Transverse colon (tissue), 4 donors: ENCODE measurements around the gene SPACA5. TPM values are rescaled to one million over a fixed set of nuclear protein-coding genes. Genes with fewer than 3 reads are reported as not detected.

Experiments
- DNase-seq: peaks from one replicate; pipeline ENCODE4 v3.0.0-alpha.2; 2019
- H3K27ac ChIP-seq, 4 donors: fragments of 200-600 bp; sonication (generic); 2 replicates each; pipeline ENCODE4 v1.5.1; 2016 to 2018; ENCODE audit warnings: inconsistent platforms in 4 of 4
- H3K27me3 ChIP-seq: fragments of 200-600 bp; sonication (generic); 2 replicates; pipeline ENCODE4 v1.5.1; 2017; ENCODE audit warnings: inconsistent platforms
- H3K36me3 ChIP-seq, 4 donors: fragments of 200-600 bp; sonication (generic); 2 replicates each; pipeline ENCODE4 v1.5.1; 2017 to 2019; ENCODE audit warnings: inconsistent platforms in 4 of 4
- H3K4me1 ChIP-seq, 4 donors: fragments of 200-600 bp; sonication (generic); 2 replicates each; pipeline ENCODE4 v1.5.1; 2017 to 2020; ENCODE audit warnings: inconsistent platforms in 4 of 4
- H3K4me3 ChIP-seq, 4 donors: fragments of 200-600 bp; sonication (generic); 1 replicate in 1 of 4; 2 replicates in 3 of 4; pipeline versions ENCODE4 v1.5.1 to v1.6.1; 2017 to 2019; ENCODE audit warnings: inconsistent platforms in 4 of 4
- H3K9me3 ChIP-seq, 2 donors: fragments of 200-600 bp; sonication (generic); 2 replicates each; pipeline ENCODE4 v1.5.1; 2017 to 2019; ENCODE audit warnings: inconsistent platforms in 2 of 2
- EP300 ChIP-seq: sonication (generic); formaldehyde crosslinking; IDR thresholded peaks from one replicate; pipeline ENCODE4 v1.6.1; 2017; ENCODE audit warnings: antibody characterized with exemption, low read depth
- POLR2A ChIP-seq: fragments of 450-650 bp; IDR thresholded peaks from one replicate; pipeline ENCODE4 v1.6.1; 2016; ENCODE audit warnings: antibody characterized with exemption, mild to moderate bottlenecking, moderate library complexity
- POLR2AphosphoS5 ChIP-seq, 3 donors: sonication (generic); formaldehyde crosslinking; IDR thresholded peaks; one replicate each; pipeline ENCODE4 v1.6.1; 2016; ENCODE audit warnings: antibody characterized with exemption in 3 of 3
- WGBS, 2 donors: methylation state at CpG; one replicate each; pipeline ENCODE4 v1.1.5; 2018; ENCODE audit warnings: low coverage in 1 of 2; 5-methylcytosine and 5-hydroxymethylcytosine counted together
- in situ Hi-C, 4 donors: fragments of 200-750 bp; cut with MboI; loops; one replicate each; pipeline versions ENCODE4 v1.15.0 to v1.15.1; 2017; ENCODE audit warnings: low sequenced_read_pairs in 3 of 4, low pct_ligation_motif_present in 1 of 4, low pct_unique_long_range_greater_than_20kb in 1 of 4
- intact Hi-C: fragments of 100-400 bp; cut with DNase I; formaldehyde crosslinking; loops from one replicate; pipeline ENCODE4 v1.15.1; 2023; ENCODE audit warnings: low total_unique reads
- total RNA-seq, 4 donors: library from RNA; depleted of rRNA; stranded (reverse); fragments of >200 nt; gene quantifications; one replicate each; pipeline ENCODE4 v1.1.0, GENCODE V29; 2016
- TF ChIP-seq, protein P1 (sequence below), 5 experiments: fragments of 200-600 bp in 3 of 5; fragments of 450-650 bp in 2 of 5; sonication (generic) in 3 of 5; IDR thresholded peaks; 1 replicate in 2 of 5; 2 replicates in 3 of 5; pipeline ENCODE4 v1.5.1; 2016 to 2017; ENCODE audit warnings: antibody characterized with exemption in 5 of 5, inconsistent platforms in 3 of 5, mild to moderate bottlenecking in 2 of 5, moderate library complexity in 1 of 5

The SPACA5 gene
- total RNA-seq, 4 donors from 2014 or later: not detected

DNA sequence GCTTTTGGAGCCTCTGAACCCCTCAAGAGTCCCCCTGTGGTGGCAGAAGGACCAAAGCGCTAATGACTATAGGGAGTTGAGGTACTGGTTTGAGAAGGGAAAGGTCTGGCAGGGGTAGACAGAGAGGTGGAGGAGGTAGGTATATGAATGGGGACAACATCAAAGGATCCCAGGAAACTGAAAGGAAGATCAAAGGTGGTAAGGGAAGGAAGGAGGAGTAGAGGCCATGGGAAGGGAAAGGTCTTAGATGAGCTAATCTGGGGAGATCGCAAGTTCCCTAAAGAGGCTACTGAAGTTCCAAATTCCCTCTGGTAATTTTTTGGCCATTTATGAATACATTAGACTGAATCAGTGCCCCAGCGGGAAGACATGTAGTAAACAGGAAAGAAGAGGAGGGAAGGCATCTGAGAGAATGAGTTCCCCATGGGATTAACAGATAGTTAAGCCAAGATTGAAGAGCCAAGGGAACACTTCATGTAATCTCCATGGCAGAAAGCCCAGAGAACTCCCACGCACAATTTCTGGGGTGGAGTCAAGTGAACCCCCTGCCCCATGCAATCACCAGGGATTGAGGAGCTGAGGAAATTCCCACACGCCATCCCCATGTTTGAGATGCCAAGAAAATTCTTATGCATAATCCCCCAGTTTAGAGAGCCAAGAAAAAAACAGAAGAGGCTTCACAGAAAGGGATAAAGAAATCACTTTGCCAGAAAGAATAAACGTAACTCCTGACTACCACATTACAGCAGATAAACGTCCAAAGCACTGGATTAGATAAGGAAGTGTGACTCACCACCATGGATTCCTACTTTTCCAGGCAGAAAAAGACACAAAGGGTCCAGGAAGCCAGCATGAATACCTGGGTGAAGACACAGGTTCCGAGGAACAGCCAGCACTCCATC lies 38.9 kb downstream of the SPACA5 start:
- in situ Hi-C loops: loop anchor here in 2 of 4 donors (25.0 kb wide), 2 partner anchors 183 to 208 kb away; partner anchors contain the start of gene ZNF81 (in 1 of the 2)
- Histone ChIP-seq H3K36me3 (no peaks in the 10 kb centered on the region), H3K9me3 (no peaks in the 10 kb centered on the region), H3K27me3 (no peaks in the 10 kb centered on the region), H3K27ac (no peak overlapping the region), H3K4me1 (no peaks in the 10 kb centered on the region), H3K4me3 (no peak overlapping the region)
- intact Hi-C loops: no loop called here
- DNase-seq: no peak
- no peak for TF ChIP-seq POLR2A
- TF ChIP-seq, protein P1, sequence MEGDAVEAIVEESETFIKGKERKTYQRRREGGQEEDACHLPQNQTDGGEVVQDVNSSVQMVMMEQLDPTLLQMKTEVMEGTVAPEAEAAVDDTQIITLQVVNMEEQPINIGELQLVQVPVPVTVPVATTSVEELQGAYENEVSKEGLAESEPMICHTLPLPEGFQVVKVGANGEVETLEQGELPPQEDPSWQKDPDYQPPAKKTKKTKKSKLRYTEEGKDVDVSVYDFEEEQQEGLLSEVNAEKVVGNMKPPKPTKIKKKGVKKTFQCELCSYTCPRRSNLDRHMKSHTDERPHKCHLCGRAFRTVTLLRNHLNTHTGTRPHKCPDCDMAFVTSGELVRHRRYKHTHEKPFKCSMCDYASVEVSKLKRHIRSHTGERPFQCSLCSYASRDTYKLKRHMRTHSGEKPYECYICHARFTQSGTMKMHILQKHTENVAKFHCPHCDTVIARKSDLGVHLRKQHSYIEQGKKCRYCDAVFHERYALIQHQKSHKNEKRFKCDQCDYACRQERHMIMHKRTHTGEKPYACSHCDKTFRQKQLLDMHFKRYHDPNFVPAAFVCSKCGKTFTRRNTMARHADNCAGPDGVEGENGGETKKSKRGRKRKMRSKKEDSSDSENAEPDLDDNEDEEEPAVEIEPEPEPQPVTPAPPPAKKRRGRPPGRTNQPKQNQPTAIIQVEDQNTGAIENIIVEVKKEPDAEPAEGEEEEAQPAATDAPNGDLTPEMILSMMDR (IDR thresholded peaks at IDR 0.05): no peak
- no peak for TF ChIP-seq EP300
- no peak for TF ChIP-seq POLR2AphosphoS5 (IDR thresholded peaks at IDR 0.05)
- WGBS, 2 donors: 58 to 67% methylated on average over 3 to 8 of the region's 8 CpGs

- DNase-seq: no peak
- H3K4me1 ChIP-seq: no peaks in the 10 kb centered on the region
- no peaks in the 10 kb centered on the region for H3K27me3 ChIP-seq
- 77 to 100% methylated on average over 1 to 5 of the region's 5 CpGs for WGBS, 2 donors
- no peaks in the 10 kb centered on the region for H3K36me3 ChIP-seq
- TF ChIP-seq POLR2A (no peak), EP300 (no peak)
- no peak overlapping the region for H3K4me3 ChIP-seq
- no peak overlapping the region for H3K27ac ChIP-seq
- in situ Hi-C loops: loop anchor here in 2 of 4 donors (25.0 kb wide), 2 partner anchors 185 to 210 kb away; partner anchors contain the start of gene ZNF81 (in 1 of the 2)
- intact Hi-C loops: no loop called here
- H3K9me3 ChIP-seq: no peaks in the 10 kb centered on the region
Measured at GRCh38 chrX:48046846-48047245, 40.1 kb downstream of the SPACA5 start.

GRCh38 chrX:48058621-48059295 lies 52.0 kb downstream of the SPACA5 start:
- Histone ChIP-seq H3K36me3 (peaks cover 0 to 20% (median 3%) of the 10 kb centered on the region in 4 donors), H3K27me3 (no peaks in the 10 kb centered on the region), H3K4me1 (no peaks in the 10 kb centered on the region), H3K4me3 (no peak overlapping the region), H3K27ac (no peak overlapping the region), H3K9me3 (peaks cover 0 to 8% of the 10 kb centered on the region in 2 donors)
- TF ChIP-seq, protein P1 (IDR thresholded peaks at IDR 0.05): no peak
- no peak for TF ChIP-seq POLR2AphosphoS5 (IDR thresholded peaks at IDR 0.05)
- no peak for TF ChIP-seq POLR2A
- TF ChIP-seq EP300: no peak
- in situ Hi-C loops (no loop called here), intact Hi-C loops (no loop called here)
- WGBS, 2 donors: 79% methylated on average over 2 of the region's 2 CpGs; no CpG with 5 or more reads in 1 of the 2 donors
- no peak for DNase-seq

GRCh38 chrX:48059296-48059639 lies 52.5 kb downstream of the SPACA5 start:
- no peak overlapping the region for H3K4me3 ChIP-seq
- no peak overlapping the region for H3K27ac ChIP-seq
- WGBS, 2 donors: 88% methylated on average over 1 of the region's 1 CpG; no CpG with 5 or more reads in 1 of the 2 donors
- no peaks in the 10 kb centered on the region for H3K27me3 ChIP-seq
- in situ Hi-C loops (no loop called here), intact Hi-C loops (no loop called here)
- H3K36me3 ChIP-seq: peaks cover 0 to 20% (median 3%) of the 10 kb centered on the region in 4 donors
- peaks cover 0 to 8% of the 10 kb centered on the region in 2 donors for H3K9me3 ChIP-seq
- no peak for DNase-seq
- H3K4me1 ChIP-seq: no peaks in the 10 kb centered on the region
- no peak for TF ChIP-seq EP300
- TF ChIP-seq, protein P1 (IDR thresholded peaks at IDR 0.05): no peak
- no peak for TF ChIP-seq POLR2A
- no peak for TF ChIP-seq POLR2AphosphoS5 (IDR thresholded peaks at IDR 0.05)

Other genes with a start within 250 kb of the SPACA5 start
- 10 to 100 TPM in 1 of 4 donors, 1 to 10 TPM in 3; 7.8 to 11.6 (median 8.7) TPM for gene ZNF81, start 170.1 kb upstream of the SPACA5 start, total RNA-seq
- 1 to 10 TPM; 3.7 to 6.8 (median 4.8) TPM for gene ZNF182, start 3.0 kb upstream of the SPACA5 start, total RNA-seq
- gene ZNF630, start 64.7 kb downstream of the SPACA5 start, total RNA-seq: 10 to 100 TPM in 2 of 4 donors, 1 to 10 TPM in 2; 4.6 to 29.9 (median 14.1) TPM
- not detected for gene SPACA5B, start 123.6 kb downstream of the SPACA5 start, total RNA-seq
- not detected for gene SSX5, start 189.8 kb downstream of the SPACA5 start, total RNA-seq
- not detected for gene SSX1, start 248.4 kb downstream of the SPACA5 start, total RNA-seq